GM21423 (cell line): Measurements from ENCODE around the gene CHAF1A.

Source experiments
- ATAC-seq: cut with Tn5 transposase; IDR thresholded peaks from one replicate; pipeline ENCODE4 v1.9.1; 2021; ENCODE audit warnings: mild to moderate bottlenecking, moderate library complexity; ENCODE audit not compliant: unreplicated experiment

The CHAF1A gene

DNA sequence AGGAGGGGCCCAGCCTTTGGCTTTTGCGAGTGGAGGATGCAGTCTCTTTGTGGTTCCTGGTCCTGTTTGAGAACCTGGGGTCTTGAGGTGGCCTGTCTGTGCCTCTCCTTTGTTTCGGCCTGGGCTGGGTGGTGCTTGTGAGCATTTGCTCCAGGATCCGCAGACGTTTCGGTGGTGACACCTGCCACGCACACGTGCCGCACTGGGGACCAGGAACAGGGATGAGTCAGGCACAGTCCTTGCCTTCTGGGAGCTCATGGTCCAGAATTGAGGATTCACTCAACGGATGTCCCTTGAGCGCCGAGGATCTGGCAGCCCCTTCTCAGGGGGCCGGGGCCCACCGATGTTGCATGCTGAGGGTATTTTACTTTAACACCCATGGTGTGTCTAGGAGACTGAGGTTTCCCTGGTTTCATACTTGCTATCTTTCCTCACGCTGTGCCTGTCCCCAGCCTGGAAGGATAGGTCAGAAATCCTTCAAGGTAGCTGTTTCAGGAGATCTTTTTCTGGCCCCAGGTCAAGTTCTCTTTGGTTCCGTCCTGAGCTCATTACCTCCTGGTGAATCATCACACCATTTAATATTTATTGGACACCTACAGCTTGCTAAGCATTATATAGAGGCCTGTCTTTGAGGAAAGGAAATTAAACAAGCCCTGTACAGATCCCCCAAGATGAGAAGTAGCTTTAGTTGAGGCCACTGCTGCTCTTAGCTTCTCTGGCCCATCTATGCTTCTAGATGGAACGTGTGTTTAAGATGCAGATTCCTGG lies 74.8 kb downstream of the CHAF1A start:
- ATAC-seq = no peak

DNA sequence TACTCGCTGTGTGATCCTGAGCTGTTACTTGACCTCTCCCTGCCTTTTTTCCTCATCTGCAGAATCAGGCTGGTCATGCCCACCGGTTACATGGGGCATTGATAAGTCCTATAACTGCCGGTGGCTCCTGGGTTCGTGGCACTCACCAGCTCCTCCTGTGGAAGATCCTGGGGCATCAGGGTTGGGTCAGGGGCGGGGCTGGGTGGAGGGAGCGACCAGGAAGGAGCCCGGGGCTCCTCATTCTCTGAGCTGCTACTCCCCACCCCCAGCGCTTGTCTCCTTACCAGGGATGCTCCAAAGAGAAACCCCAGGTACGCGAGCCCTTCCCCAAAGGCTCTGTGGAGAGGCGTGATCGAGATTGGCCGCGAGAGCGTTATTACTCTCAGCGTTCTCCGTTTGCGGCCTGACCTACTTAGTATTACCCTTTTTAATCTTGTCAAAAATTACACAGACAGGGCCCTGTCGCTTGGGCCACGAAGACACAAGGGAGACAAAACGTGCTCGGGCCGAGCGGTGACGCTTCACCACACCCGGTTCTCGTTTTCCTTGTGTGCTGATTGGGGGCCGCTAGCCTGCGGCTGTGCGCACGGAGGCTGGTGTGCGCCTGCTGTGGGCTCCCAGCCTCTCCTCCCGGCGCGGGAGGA lies 80.4 kb downstream of the CHAF1A start:
- ATAC-seq = no peak

DNA sequence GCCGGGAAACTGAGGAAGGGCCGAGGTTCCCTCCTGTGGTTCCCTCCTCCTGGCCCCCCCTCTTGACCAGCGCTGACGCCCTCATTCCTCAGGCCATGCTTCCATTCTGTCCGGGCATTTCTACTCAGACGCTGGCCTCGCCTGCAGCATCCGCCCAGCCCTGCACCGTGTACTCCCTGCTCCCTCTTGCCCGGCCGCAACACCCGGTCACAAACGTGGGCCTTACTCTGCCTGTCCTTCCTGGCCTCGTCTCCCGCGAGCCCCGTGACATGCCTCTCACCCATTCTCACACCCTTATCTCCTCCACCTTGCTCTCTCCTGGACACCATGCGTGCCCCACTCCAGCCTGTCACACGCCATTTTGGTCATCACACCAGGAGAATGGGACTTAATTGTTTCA lies 80.9 kb downstream of the CHAF1A start:
- no peak for ATAC-seq

- ATAC-seq = no peak
Measured at GRCh38 chr19:4487572-4487971, 85.1 kb downstream of the CHAF1A start.

GRCh38 chr19:4488496-4488895 lies 86.1 kb downstream of the CHAF1A start:
- no peak for ATAC-seq

- no peak for ATAC-seq
Measured at GRCh38 chr19:4491446-4491845, 89.0 kb downstream of the CHAF1A start.

DNA sequence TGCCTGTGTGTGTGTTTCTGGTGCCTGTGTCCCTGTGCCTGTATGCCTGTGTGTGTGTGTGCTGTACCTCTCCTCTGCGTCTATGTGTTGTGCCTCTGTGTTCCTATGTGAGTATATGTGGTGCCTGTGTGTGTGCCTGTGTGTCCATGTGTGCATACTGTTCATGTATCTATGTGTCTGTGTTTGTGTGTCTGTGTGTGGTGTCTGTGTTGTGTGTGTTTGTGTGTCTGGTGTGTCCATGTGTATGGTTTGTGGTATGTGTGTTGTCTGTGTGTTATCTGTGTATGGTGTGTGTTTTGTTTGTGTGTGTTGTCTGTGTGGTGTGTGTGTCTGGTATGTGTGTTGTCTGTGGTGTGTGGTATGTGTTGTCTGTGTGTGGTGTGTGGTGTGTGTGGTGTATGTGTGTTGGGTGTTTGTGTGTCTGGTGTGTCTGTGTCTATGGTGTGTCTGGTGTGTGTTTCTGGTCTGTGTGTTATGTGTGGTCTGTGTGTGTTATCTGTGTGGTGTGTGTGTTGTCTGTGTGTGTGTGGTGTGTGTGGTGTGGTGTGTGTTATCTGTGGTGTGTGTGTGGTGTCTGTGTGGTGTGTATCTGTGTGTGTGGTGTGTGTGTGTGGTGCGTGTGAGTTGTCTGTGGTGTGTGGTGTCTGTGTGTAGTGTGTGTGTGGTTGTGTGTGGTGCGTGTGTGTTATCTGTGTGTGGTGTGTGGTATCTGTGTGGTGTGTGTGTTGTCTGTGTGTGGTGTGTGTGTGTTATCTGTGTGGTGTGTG lies 90.1 kb downstream of the CHAF1A start:
- ATAC-seq = no peak
